Trophoblast cell (in vitro differentiated cells and primary cell): ENCODE data around the gene EPOP.

Experiments used
- DNase-seq, 2 donors: peaks; one replicate each; pipeline ENCODE4 v3.0.0-alpha.2; 2016
- H2AFZ ChIP-seq: 2 replicates; pipeline ENCODE4 v1.6.1; 2013; ENCODE audit warnings: low read length, moderate library complexity, mild to moderate bottlenecking; ENCODE audit not compliant: insufficient read depth, poor library complexity
- H2AK5ac ChIP-seq: 2 replicates; pipeline ENCODE4 v1.6.1; 2013; ENCODE audit warnings: mild to moderate bottlenecking, low read length
- H2BK120ac ChIP-seq: 2 replicates; pipeline ENCODE4 v1.6.1; 2013; ENCODE audit warnings: low read length, mild to moderate bottlenecking, moderate library complexity; ENCODE audit not compliant: insufficient read depth, poor library complexity
- H2BK12ac ChIP-seq: 2 replicates; pipeline ENCODE4 v1.6.1; 2013; ENCODE audit warnings: mild to moderate bottlenecking, low read length, moderate library complexity
- H2BK5ac ChIP-seq: 2 replicates; pipeline ENCODE4 v1.6.1; 2013; ENCODE audit warnings: low read length, low read depth, moderate library complexity, mild to moderate bottlenecking; ENCODE audit not compliant: poor library complexity
- H3K14ac ChIP-seq: 2 replicates; pipeline ENCODE4 v1.6.1; 2013; ENCODE audit warnings: mild to moderate bottlenecking, low read length
- H3K18ac ChIP-seq: 2 replicates; pipeline ENCODE4 v1.6.1; 2013; ENCODE audit warnings: mild to moderate bottlenecking, low read length
- H3K23ac ChIP-seq: 2 replicates; pipeline ENCODE4 v1.6.1; 2013; ENCODE audit warnings: low read length
- H3K27ac ChIP-seq: 2 replicates; pipeline ENCODE4 v1.5.1; 2013; ENCODE audit warnings: low read depth, mild to moderate bottlenecking, inconsistent platforms, low read length, moderate library complexity
- H3K27me3 ChIP-seq: 2 replicates; pipeline ENCODE4 v1.6.1; 2013; ENCODE audit warnings: inconsistent platforms, mild to moderate bottlenecking, low read length, moderate library complexity; ENCODE audit not compliant: insufficient read depth
- H3K36me3 ChIP-seq, 2 experiments: 1 replicate in 1 of 2; 2 replicates in 1 of 2; pipeline ENCODE4 v1.6.1; 2013; ENCODE audit warnings: low read length in 2 of 2, mild to moderate bottlenecking in 2 of 2, moderate library complexity in 1 of 2; ENCODE audit not compliant: insufficient read depth in 2 of 2, control insufficient read depth in 1 of 2
- H3K4ac ChIP-seq: 2 replicates; pipeline ENCODE4 v1.6.1; 2013; ENCODE audit warnings: low read depth, mild to moderate bottlenecking, low read length, moderate library complexity
- H3K4me1 ChIP-seq, 2 experiments: 1 replicate in 1 of 2; 2 replicates in 1 of 2; pipeline ENCODE4 v1.6.1; 2013; ENCODE audit warnings: low read length in 2 of 2, mild to moderate bottlenecking in 2 of 2, moderate library complexity in 1 of 2; ENCODE audit not compliant: insufficient read depth in 2 of 2, control insufficient read depth in 1 of 2
- H3K4me2 ChIP-seq: 2 replicates; pipeline ENCODE4 v1.6.1; 2013; ENCODE audit warnings: inconsistent platforms, mild to moderate bottlenecking, low read length, moderate library complexity
- H3K4me3 ChIP-seq: 2 replicates; pipeline ENCODE4 v1.5.1; 2013; ENCODE audit warnings: mild to moderate bottlenecking, low read depth, low read length, inconsistent platforms
- H3K79me1 ChIP-seq: one replicate; pipeline ENCODE4 v1.6.1; 2013; ENCODE audit warnings: low read length
- H3K79me2 ChIP-seq: 2 replicates; pipeline ENCODE4 v1.6.1; 2013; ENCODE audit warnings: low read length, mild to moderate bottlenecking; ENCODE audit not compliant: control insufficient read depth, insufficient read depth, poor library complexity
- H3K9ac ChIP-seq: 2 replicates; pipeline ENCODE4 v1.6.1; 2013; ENCODE audit warnings: mild to moderate bottlenecking, low read length
- H3K9me3 ChIP-seq: 2 replicates; pipeline ENCODE4 v1.6.1; 2013; ENCODE audit warnings: low read depth, mild to moderate bottlenecking, control low read depth, inconsistent platforms, low read length; ENCODE audit not compliant: insufficient read depth
- H4K12ac ChIP-seq: 2 replicates; pipeline ENCODE4 v1.6.1; 2013; ENCODE audit warnings: low read depth, mild to moderate bottlenecking, low read length, moderate library complexity
- H4K8ac ChIP-seq: 2 replicates; pipeline ENCODE4 v1.6.1; 2013; ENCODE audit warnings: low read depth, mild to moderate bottlenecking, low read length, moderate library complexity
- H4K91ac ChIP-seq: one replicate; pipeline ENCODE4 v1.6.1; 2013; ENCODE audit warnings: low read depth, mild to moderate bottlenecking, low read length, moderate library complexity
- WGBS: extraction: QIAGEN DNeasy Blood & Tissue Kit; methylation state at CpG from one replicate; pipeline ENCODE4 v1.1.7; 2013; ENCODE audit warnings: missing lambda C conversion rate; ENCODE audit not compliant: insufficient read length, insufficient coverage; ENCODE audit errors: extremely low coverage; 5-methylcytosine and 5-hydroxymethylcytosine counted together

Gene EPOP

DNA sequence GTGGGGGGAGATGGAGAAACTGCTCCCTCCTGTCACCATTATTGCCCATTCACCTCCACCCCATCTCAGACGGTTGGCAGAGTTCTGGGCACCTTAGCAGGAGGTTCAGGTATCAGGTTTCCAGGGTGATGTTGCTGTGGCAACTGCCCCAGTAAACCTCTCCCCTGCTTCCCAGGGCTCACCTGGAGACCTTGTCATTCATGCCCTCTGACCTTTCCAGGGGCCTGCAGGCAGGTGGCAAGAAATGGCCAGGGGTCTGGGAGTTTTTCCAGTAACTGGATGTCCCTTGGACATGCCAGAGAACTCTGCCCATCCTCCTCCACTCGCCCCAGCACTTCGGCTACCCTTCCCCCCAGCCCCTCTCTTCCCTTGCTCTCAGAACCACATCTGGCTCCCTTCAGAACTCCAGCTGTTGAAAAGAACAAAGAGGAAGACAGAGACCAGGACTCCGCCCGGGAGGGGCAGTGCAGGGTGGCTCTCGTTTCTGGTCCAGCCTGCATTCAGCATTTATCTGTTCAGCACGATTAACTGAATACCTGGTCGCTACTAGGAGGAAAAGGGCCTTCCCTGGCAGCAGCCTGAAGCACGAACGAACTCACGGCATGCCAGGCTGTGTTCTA, 38.8 kb upstream of the EPOP start:
- Histone ChIP-seq H3K18ac (no peak overlapping the region), H3K27me3 (no peaks in the 10 kb centered on the region), H3K4me1 (peaks cover 0 to 2% of the 10 kb centered on the region in 2 experiments), H3K27ac (no peak overlapping the region), H3K4me3 (no peak overlapping the region), H2AK5ac (no peak overlapping the region), H3K14ac (no peak overlapping the region), H4K8ac (no peak overlapping the region), H3K9ac (no peak overlapping the region), H4K12ac (no peak overlapping the region), H2BK5ac (no peak overlapping the region), H3K4ac (no peak overlapping the region), H3K23ac (no peak overlapping the region), H3K36me3 (peaks cover 52 to 62% of the 10 kb centered on the region in 2 experiments), H4K91ac (no peak overlapping the region), H2BK120ac (no peak overlapping the region), H2BK12ac (no peak overlapping the region), H3K79me1 (no peaks in the 10 kb centered on the region), H3K79me2 (no peaks in the 10 kb centered on the region), H3K4me2 (no peak overlapping the region), H2AFZ (no peak overlapping the region), H3K9me3 (peaks cover 2% of the 10 kb centered on the region)
- no CpG with 5 or more reads among the region's 11 CpGs for WGBS
- DNase-seq, result no peak

DNA sequence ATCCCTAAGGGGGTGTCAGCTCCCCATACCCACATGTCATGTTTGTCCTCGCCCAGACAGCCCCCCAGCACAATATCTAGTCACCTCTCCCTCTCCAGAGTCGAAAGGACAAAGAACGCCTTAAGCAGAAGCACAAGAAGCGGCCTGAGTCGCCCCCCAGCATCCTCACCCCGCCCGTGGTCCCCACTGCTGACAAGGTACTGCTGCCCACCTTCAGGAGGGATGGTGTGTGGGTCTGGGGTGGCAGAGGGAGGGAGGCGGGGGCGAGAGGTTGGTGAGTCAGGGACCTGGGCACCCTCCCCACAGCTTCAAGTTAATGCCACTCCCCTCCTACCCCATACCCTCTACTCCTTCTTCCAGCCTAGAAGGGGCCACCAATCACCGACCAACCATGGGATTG, 37.8 kb upstream of the EPOP start:
- Histone ChIP-seq H3K14ac (no peak overlapping the region), H3K79me1 (no peaks in the 10 kb centered on the region), H3K4ac (no peak overlapping the region), H3K4me1 (no peaks in the 10 kb centered on the region), H2BK5ac (no peak overlapping the region), H3K4me3 (no peak overlapping the region), H2BK120ac (no peak overlapping the region), H2AFZ (no peak overlapping the region), H3K36me3 (peaks cover 54 to 65% of the 10 kb centered on the region in 2 experiments), H3K4me2 (no peak overlapping the region), H4K8ac (no peak overlapping the region), H4K12ac (no peak overlapping the region), H4K91ac (no peak overlapping the region), H3K79me2 (no peaks in the 10 kb centered on the region), H3K27ac (no peak overlapping the region), H2AK5ac (no peak overlapping the region), H3K23ac (no peak overlapping the region), H3K9ac (no peak overlapping the region), H3K27me3 (no peaks in the 10 kb centered on the region), H3K18ac (no peak overlapping the region), H3K9me3 (peaks cover 2% of the 10 kb centered on the region), H2BK12ac (no peak overlapping the region)
- WGBS, result no CpG with 5 or more reads among the region's 10 CpGs
- no peak for DNase-seq

DNA sequence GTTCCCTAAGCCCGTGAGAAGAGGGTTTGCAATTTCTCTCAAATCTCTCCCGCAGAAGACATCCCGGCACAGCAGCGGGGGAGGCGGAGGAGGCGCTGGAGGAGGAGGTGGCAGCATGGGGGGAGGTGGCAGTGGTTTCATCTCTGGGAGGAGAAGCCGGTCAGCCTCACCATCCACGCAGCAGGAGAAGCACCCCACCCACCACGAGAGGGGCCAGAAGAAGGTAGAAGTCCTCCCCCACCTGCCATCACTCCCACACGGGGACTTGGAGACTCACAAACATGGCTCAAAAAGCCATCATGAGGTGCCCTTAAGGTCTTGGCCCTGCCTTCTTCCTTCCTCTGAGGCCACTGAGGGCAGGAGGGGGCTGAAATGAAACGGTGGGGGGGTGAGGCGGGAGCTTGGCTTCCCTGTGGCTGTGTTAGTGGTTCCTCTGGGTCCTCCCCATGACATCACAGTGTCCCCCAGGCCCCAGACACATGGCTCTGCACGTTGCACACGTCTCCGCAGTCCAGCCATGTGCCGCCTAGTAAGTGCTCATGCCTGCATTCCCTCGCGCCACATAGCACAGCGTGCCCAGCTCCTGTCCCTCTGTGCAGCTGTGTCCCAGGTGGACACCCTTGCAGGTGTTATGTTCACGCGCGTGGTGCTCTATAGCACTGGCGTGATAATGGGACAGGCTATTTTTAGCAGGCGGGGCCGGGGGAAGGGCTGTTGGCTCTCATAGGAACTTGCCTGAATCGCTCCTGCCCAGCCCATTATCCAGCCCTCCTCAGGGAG, 37.2 kb upstream of the EPOP start:
- H3K4me3 ChIP-seq, result no peak overlapping the region
- no peak overlapping the region for H4K8ac ChIP-seq
- H3K18ac ChIP-seq, result no peak overlapping the region
- no peak overlapping the region for H4K91ac ChIP-seq
- no peak overlapping the region for H3K27ac ChIP-seq
- no peaks in the 10 kb centered on the region for H3K79me2 ChIP-seq
- H2AFZ ChIP-seq, result no peak overlapping the region
- peaks cover 2% of the 10 kb centered on the region for H3K9me3 ChIP-seq
- H3K27me3 ChIP-seq, result no peaks in the 10 kb centered on the region
- H3K9ac ChIP-seq, result no peak overlapping the region
- H2BK120ac ChIP-seq, result no peak overlapping the region
- peaks cover under 1% of the 10 kb centered on the region in 2 experiments for H3K4me1 ChIP-seq
- no peak overlapping the region for H2BK12ac ChIP-seq
- H3K36me3 ChIP-seq, result peaks cover 48 to 60% of the 10 kb centered on the region in 2 experiments
- H3K4ac ChIP-seq, result no peak overlapping the region
- H4K12ac ChIP-seq, result no peak overlapping the region
- H2BK5ac ChIP-seq, result no peak overlapping the region
- DNase-seq, result no peak
- no CpG with 5 or more reads among the region's 26 CpGs for WGBS
- no peak overlapping the region for H2AK5ac ChIP-seq
- H3K79me1 ChIP-seq, result no peaks in the 10 kb centered on the region
- no peak overlapping the region for H3K14ac ChIP-seq
- no peak overlapping the region for H3K4me2 ChIP-seq
- no peak overlapping the region for H3K23ac ChIP-seq

DNA sequence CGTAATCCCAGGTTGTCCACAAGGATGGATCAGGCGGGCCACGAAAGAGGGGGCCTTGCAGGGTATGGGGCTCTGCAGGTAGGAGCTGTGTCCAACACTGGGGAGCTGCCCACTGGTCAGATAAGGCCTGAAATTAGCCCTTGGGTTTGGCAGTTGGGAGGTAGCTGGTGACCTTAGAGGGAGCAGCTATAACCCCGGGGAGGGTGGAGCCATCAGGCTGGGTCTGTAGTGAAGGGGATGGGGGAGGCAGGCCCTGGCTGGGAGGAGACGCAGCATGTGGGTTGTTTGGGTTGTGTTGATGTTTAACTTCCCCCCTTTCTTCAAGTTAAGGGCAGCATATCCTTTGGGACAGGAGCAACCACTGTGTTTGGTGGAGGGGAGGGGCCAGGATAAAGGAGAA, 36.2 kb upstream of the EPOP start:
- peaks cover 1% of the 10 kb centered on the region for H3K79me1 ChIP-seq

More for the DNA sequence above, 36.2 kb upstream of the EPOP start:
- no peak overlapping the region for H2BK12ac ChIP-seq
- H2AFZ ChIP-seq, result no peak overlapping the region
- peaks cover 5 to 9% of the 10 kb centered on the region in 2 experiments for H3K4me1 ChIP-seq
- H3K4ac ChIP-seq, result no peak overlapping the region
- H2BK120ac ChIP-seq, result no peak overlapping the region
- no peak overlapping the region for H3K23ac ChIP-seq
- H3K9me3 ChIP-seq, result peaks cover 2% of the 10 kb centered on the region
- H3K27me3 ChIP-seq, result no peaks in the 10 kb centered on the region
- WGBS, result no CpG with 5 or more reads among the region's 5 CpGs
- DNase-seq, result no peak
- H2AK5ac ChIP-seq, result no peak overlapping the region
- H4K91ac ChIP-seq, result no peak overlapping the region
- H4K12ac ChIP-seq, result no peak overlapping the region
- H3K4me2 ChIP-seq, result no peak overlapping the region
- no peak overlapping the region for H3K14ac ChIP-seq
- no peak overlapping the region for H3K18ac ChIP-seq
- no peak overlapping the region for H3K4me3 ChIP-seq
- no peak overlapping the region for H3K9ac ChIP-seq
- no peak overlapping the region for H2BK5ac ChIP-seq
- H3K79me2 ChIP-seq, result no peaks in the 10 kb centered on the region
- no peak overlapping the region for H3K27ac ChIP-seq
- no peak overlapping the region for H4K8ac ChIP-seq
- H3K36me3 ChIP-seq, result peaks cover 42 to 52% of the 10 kb centered on the region in 2 experiments
